HEK293 (cell line): ENCODE results near the gene GTF2IRD1.
A peak's percentile ranks its signal among the peaks of the same experiment; 100 is the strongest.
"Not testable (repeated sequence)": the region's sequence is repeated elsewhere in the genome, so short reads cannot be mapped to it uniquely, and the experiment has no call there.

Source experiments
- CTCF ChIA-PET: fragments of 350-600 bp; formaldehyde crosslinking; extraction: SDS; loops from one replicate; lab custom pipeline; 2021; ENCODE audit warnings: antibody characterized with exemption; lab: Yijun Ruan, JAX
- POLR2A ChIA-PET: fragments of 300-600 bp; formaldehyde crosslinking; extraction: SDS; loops from one replicate; lab custom pipeline; 2020; ENCODE audit warnings: antibody characterized with exemption, inconsistent platforms; lab: Yijun Ruan, JAX
- H3K27ac ChIP-seq: fragments of 200-500 bp; sonication (Bioruptor generic); 2 replicates; pipeline ENCODE4 v1.5.1; 2014; ENCODE audit warnings: low read depth, low read length, control low read depth, inconsistent platforms; ENCODE audit errors: extremely low read depth
- H3K36me3 ChIP-seq, 2 experiments: fragments of 200-500 bp in 1 of 2; sonication (Bioruptor generic) in 1 of 2; 1 replicate in 1 of 2; 2 replicates in 1 of 2; pipeline ENCODE4 v1.5.1; 2014 to 2017; ENCODE audit warnings: inconsistent platforms in 2 of 2, low read length in 2 of 2; ENCODE audit not compliant: control insufficient read depth in 2 of 2, insufficient read depth in 1 of 2
- H3K4me1 ChIP-seq: fragments of 200-500 bp; sonication (Bioruptor generic); 2 replicates; pipeline ENCODE4 v1.5.1; 2014; ENCODE audit warnings: mild to moderate bottlenecking, low read length, inconsistent platforms; ENCODE audit not compliant: control insufficient read depth, insufficient read depth
- H3K4me3 ChIP-seq: 2 replicates; pipeline ENCODE4 v1.5.1; 2011; ENCODE audit warnings: low read depth, mild to moderate bottlenecking, control low read depth, low read length, moderate library complexity
- H3K9me3 ChIP-seq: fragments of 200-500 bp; sonication (Bioruptor generic); 2 replicates; pipeline ENCODE4 v1.5.1; 2014; ENCODE audit warnings: low read depth, low read length, inconsistent platforms; ENCODE audit not compliant: control insufficient read depth, insufficient read depth
- SCRT2 ChIP-seq: fragments of 450-650 bp; formaldehyde crosslinking; IDR thresholded peaks from 2 replicates; pipeline ENCODE4 v1.5.1; 2016; ENCODE audit warnings: missing biosample characterization, missing genetic modification characterization
- SP7 ChIP-seq: fragments of 450-650 bp; formaldehyde crosslinking; IDR thresholded peaks from 2 replicates; pipeline ENCODE4 v1.5.1; 2016; ENCODE audit warnings: missing biosample characterization, missing genetic modification characterization
- ZBTB17 ChIP-seq: fragments of 450-650 bp; formaldehyde crosslinking; IDR thresholded peaks from 2 replicates; pipeline ENCODE4 v1.5.1; 2016; ENCODE audit warnings: missing biosample characterization, missing genetic modification characterization
- ZBTB20 ChIP-seq: fragments of 450-650 bp; formaldehyde crosslinking; IDR thresholded peaks from 2 replicates; pipeline ENCODE4 v1.5.1; 2016; ENCODE audit warnings: missing biosample characterization, missing genetic modification characterization
- ZBTB48 ChIP-seq: fragments of 450-650 bp; formaldehyde crosslinking; IDR thresholded peaks from 2 replicates; pipeline ENCODE4 v1.5.1; 2016; ENCODE audit warnings: missing biosample characterization, missing genetic modification characterization
- ZNF221 ChIP-seq: fragments of 450-650 bp; formaldehyde crosslinking; IDR thresholded peaks from 2 replicates; pipeline ENCODE4 v1.5.1; 2017; ENCODE audit warnings: missing biosample characterization, missing genetic modification characterization, borderline replicate concordance
- ZNF335 ChIP-seq: fragments of 450-650 bp; formaldehyde crosslinking; conservative IDR thresholded peaks from 2 replicates; pipeline ENCODE4 v1.5.1; 2016; ENCODE audit warnings: missing biosample characterization, missing genetic modification characterization
- ZNF391 ChIP-seq: fragments of 450-650 bp; formaldehyde crosslinking; IDR thresholded peaks from 2 replicates; pipeline ENCODE4 v1.5.1; 2016; ENCODE audit warnings: low read depth, missing biosample characterization, missing genetic modification characterization, borderline replicate concordance
- ZNF530 ChIP-seq: fragments of 450-650 bp; formaldehyde crosslinking; IDR thresholded peaks from 2 replicates; pipeline ENCODE4 v1.5.1; 2016; ENCODE audit warnings: low read depth, missing biosample characterization, missing genetic modification characterization
- ZNF549 ChIP-seq: fragments of 450-650 bp; IDR thresholded peaks from 2 replicates; pipeline ENCODE4 v1.5.1; 2018; ENCODE audit warnings: missing biosample characterization, missing genetic modification characterization, mild to moderate bottlenecking, inconsistent platforms, moderate library complexity
- ZNF596 ChIP-seq: fragments of 450-650 bp; IDR thresholded peaks from 2 replicates; pipeline ENCODE4 v1.5.0; 2018; ENCODE audit warnings: missing biosample characterization, mild to moderate bottlenecking, missing genetic modification characterization, moderate library complexity
- TF ChIP-seq, protein P1 (sequence below): fragments of 450-650 bp; formaldehyde crosslinking; IDR thresholded peaks from 2 replicates; pipeline ENCODE4 v1.5.1; 2016; ENCODE audit warnings: missing biosample characterization, missing genetic modification characterization, borderline replicate concordance
- TF ChIP-seq, protein P2 (sequence below): fragments of 450-650 bp; formaldehyde crosslinking; IDR thresholded peaks from 2 replicates; pipeline ENCODE4 v1.5.1; 2017; ENCODE audit warnings: missing biosample characterization, missing genetic modification characterization
- TF ChIP-seq, protein P3 (sequence below): fragments of 450-650 bp; formaldehyde crosslinking; IDR thresholded peaks from 2 replicates; pipeline ENCODE4 v1.5.1; 2016; ENCODE audit warnings: missing biosample characterization, missing genetic modification characterization

The GTF2IRD1 gene

DNA sequence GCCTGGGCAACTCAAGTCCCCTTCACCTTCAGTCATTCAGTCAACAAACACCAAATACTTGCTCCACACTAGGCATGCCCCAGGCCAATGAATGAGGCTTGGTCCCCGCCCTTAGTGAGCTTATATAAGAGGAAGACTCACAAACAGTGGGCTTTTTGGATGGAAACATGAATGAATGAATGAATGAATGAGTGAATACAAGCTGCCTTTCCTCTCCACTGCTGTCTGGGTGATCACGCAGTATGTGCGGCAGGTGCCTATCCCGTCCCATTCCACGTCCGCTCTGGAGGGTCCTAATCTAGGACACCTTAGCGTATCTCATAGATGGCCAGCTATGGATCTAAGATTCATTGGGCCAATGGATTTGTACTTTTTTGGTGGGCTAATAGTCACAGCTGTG, 184.0 kb downstream of the GTF2IRD1 start (continued):
- TF ChIP-seq ZNF530 (tag by site-specific recombination) (no peak), SP7 (tag by site-specific recombination) (no peak), ZNF549 (no peak), ZBTB48 (tag by site-specific recombination) (no peak), ZNF391 (tag by site-specific recombination) (no peak), ZNF221 (tag by site-specific recombination) (no peak)
- TF ChIP-seq, protein P1, sequence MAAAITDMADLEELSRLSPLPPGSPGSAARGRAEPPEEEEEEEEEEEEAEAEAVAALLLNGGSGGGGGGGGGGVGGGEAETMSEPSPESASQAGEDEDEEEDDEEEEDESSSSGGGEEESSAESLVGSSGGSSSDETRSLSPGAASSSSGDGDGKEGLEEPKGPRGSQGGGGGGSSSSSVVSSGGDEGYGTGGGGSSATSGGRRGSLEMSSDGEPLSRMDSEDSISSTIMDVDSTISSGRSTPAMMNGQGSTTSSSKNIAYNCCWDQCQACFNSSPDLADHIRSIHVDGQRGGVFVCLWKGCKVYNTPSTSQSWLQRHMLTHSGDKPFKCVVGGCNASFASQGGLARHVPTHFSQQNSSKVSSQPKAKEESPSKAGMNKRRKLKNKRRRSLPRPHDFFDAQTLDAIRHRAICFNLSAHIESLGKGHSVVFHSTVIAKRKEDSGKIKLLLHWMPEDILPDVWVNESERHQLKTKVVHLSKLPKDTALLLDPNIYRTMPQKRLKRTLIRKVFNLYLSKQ (tag by site-specific recombination), result no peak

DNA sequence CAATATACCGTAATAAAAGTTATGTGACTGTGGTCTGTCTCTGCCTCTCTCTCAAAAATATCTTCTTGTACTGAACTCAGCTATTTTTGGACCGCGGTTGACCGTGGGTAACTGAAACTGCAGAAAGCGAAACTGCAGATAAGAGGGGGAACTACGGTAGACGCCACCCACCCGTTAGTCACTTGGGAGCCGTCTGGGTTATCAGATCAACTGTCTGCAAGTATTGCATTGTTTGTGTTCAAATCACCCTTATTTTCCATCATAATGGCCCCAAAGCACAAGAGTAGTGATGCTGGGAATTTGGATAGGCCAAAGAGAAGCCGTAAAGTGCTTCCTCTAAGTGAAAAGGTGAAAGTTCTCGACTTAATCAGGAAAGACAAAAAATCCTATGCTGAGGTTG, 196.3 kb downstream of the GTF2IRD1 start:
- TF ChIP-seq, protein P2, sequence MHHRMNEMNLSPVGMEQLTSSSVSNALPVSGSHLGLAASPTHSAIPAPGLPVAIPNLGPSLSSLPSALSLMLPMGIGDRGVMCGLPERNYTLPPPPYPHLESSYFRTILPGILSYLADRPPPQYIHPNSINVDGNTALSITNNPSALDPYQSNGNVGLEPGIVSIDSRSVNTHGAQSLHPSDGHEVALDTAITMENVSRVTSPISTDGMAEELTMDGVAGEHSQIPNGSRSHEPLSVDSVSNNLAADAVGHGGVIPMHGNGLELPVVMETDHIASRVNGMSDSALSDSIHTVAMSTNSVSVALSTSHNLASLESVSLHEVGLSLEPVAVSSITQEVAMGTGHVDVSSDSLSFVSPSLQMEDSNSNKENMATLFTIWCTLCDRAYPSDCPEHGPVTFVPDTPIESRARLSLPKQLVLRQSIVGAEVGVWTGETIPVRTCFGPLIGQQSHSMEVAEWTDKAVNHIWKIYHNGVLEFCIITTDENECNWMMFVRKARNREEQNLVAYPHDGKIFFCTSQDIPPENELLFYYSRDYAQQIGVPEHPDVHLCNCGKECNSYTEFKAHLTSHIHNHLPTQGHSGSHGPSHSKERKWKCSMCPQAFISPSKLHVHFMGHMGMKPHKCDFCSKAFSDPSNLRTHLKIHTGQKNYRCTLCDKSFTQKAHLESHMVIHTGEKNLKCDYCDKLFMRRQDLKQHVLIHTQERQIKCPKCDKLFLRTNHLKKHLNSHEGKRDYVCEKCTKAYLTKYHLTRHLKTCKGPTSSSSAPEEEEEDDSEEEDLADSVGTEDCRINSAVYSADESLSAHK, result peak; percentile 61
- H3K9me3 ChIP-seq, H3K36me3 ChIP-seq, H3K4me3 ChIP-seq, H3K4me1 ChIP-seq, POLR2A ChIA-PET, H3K27ac ChIP-seq, CTCF ChIA-PET: not testable (repeated sequence)

DNA sequence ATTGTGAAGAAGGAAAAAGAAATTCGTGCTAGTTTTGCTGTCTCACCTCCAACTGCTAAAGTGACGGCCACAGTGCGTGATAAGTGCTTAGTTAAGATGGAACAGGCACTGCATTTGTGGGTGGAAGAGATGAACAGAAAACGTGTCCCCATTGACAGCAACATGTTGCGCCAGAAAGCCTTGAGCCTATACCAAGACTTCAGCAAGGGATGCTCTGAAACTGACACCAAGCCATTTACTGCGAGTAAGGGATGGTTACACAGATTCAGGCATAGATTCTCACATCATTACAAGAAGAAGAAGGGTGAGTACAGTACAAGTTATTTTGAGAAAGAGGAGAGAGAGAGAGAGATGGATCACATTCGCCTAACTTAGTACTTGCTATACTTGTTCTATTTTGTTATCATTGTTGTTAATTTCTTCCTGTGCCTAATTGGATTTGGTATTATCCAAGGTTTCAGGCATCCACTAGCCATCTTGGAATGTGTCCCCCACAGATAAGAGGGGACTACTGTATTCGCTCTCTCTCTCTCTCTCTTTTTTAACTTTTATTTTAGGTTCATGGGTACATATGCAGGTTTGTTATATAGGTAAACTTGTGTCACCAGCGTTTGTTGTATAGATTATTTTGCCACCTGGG, 196.9 kb downstream of the GTF2IRD1 start:
- H3K27ac ChIP-seq, POLR2A ChIA-PET, H3K36me3 ChIP-seq, H3K4me1 ChIP-seq, H3K9me3 ChIP-seq, H3K4me3 ChIP-seq: not testable (repeated sequence)
- TF ChIP-seq SCRT2 (tag by site-specific recombination) (peak; percentile 66), ZBTB17 (tag by site-specific recombination) (0 out of 2 replicates have a peak, but pooled peaks have one; percentile 13), ZNF596 (tag by site-specific recombination) (peak; percentile 41; the same call in 1 of the 2 replicates), ZBTB20 (peak; percentile 78), ZNF335 (tag by site-specific recombination) (peak; percentile 63)
- TF ChIP-seq, protein P3, sequence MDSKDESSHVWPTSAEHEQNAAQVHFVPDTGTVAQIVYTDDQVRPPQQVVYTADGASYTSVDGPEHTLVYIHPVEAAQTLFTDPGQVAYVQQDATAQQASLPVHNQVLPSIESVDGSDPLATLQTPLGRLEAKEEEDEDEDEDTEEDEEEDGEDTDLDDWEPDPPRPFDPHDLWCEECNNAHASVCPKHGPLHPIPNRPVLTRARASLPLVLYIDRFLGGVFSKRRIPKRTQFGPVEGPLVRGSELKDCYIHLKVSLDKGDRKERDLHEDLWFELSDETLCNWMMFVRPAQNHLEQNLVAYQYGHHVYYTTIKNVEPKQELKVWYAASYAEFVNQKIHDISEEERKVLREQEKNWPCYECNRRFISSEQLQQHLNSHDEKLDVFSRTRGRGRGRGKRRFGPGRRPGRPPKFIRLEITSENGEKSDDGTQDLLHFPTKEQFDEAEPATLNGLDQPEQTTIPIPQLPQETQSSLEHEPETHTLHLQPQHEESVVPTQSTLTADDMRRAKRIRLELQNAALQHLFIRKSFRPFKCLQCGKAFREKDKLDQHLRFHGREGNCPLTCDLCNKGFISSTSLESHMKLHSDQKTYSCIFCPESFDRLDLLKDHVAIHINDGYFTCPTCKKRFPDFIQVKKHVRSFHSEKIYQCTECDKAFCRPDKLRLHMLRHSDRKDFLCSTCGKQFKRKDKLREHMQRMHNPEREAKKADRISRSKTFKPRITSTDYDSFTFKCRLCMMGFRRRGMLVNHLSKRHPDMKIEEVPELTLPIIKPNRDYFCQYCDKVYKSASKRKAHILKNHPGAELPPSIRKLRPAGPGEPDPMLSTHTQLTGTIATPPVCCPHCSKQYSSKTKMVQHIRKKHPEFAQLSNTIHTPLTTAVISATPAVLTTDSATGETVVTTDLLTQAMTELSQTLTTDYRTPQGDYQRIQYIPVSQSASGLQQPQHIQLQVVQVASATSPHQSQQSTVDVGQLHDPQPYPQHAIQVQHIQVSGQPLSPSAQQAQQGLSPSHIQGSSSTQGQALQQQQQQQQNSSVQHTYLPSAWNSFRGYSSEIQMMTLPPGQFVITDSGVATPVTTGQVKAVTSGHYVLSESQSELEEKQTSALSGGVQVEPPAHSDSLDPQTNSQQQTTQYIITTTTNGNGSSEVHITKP (tag by site-specific recombination), result peak; percentile 71
- CTCF ChIA-PET, result interaction anchor here (0.7 kb wide), 1 partner anchor 1481 kb away, joined by 3 read pairs; no protein-coding TSS in a partner anchor

DNA sequence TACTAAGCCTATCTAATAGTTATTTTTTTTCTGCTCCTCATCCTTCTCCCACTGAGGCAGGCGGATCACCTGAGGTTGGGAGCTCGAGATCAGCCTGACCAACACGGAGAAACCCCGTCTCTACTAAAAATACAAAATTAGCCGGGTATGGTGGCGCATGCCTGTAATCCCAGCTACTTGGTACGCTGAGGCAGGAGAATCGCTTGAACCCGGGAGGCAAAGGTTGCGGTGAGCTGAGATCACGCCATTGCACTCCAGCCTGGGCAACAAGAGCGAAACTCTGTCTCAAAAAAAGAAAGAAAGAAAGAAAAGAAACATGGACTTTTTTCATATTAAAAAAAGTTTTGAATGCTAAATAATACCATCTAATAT, 197.4 kb downstream of the GTF2IRD1 start:
- H3K27ac ChIP-seq, H3K9me3 ChIP-seq, H3K4me1 ChIP-seq, H3K36me3 ChIP-seq, POLR2A ChIA-PET, H3K4me3 ChIP-seq: not testable (repeated sequence)
- CTCF ChIA-PET, result interaction anchor here (0.7 kb wide), 1 partner anchor 1481 kb away, joined by 3 read pairs; no protein-coding TSS in a partner anchor
